Epithelial cell of proximal tubule (primary cell): ENCODE data around the gene XAB2. TPM values are rescaled to one million over a fixed set of nuclear protein-coding genes. Genes with fewer than 3 reads are reported as not detected.

Source experiments
- DNase-seq: peaks from one replicate; pipeline ENCODE4 v3.0.0-alpha.2; 2011; ENCODE audit warnings: low read depth
- H3K4me3 ChIP-seq: 2 replicates; pipeline ENCODE4 v1.5.1; 2011; ENCODE audit warnings: low read depth, mild to moderate bottlenecking, low read length
- total RNA-seq: library from RNA; depleted of rRNA; stranded (reverse); fragments of >200 nt; gene quantifications from 2 replicates; pipeline ENCODE4 v1.2.3, GENCODE V29; 2015
- TF ChIP-seq, protein P1 (sequence below): conservative IDR thresholded peaks from 2 replicates; pipeline ENCODE4 v1.5.1; 2012; ENCODE audit warnings: low read depth, mild to moderate bottlenecking, low read length

XAB2 gene
- total RNA-seq, 1 donor from 2014 or later, result 44.1 TPM

DNA sequence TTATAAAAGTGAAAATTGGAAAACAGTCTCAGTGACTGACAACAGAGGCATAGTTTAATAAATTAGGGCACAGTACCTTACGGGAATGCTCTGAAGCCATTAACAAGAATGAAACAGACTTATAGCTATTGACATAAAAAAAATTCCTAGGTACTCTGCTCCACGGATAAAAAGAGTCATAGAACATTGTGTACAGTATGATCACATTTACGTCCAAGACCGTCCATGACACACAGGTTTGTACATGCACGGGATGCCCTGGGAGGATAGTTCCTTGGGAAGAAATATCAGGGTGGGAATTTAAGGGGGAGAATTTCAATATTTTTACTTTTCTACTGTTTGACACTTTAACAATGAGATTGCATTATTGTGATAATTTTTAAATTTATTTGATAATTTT, 58.6 kb downstream of the XAB2 start:
- H3K4me3 ChIP-seq, result no peak overlapping the region
- TF ChIP-seq, protein P1, sequence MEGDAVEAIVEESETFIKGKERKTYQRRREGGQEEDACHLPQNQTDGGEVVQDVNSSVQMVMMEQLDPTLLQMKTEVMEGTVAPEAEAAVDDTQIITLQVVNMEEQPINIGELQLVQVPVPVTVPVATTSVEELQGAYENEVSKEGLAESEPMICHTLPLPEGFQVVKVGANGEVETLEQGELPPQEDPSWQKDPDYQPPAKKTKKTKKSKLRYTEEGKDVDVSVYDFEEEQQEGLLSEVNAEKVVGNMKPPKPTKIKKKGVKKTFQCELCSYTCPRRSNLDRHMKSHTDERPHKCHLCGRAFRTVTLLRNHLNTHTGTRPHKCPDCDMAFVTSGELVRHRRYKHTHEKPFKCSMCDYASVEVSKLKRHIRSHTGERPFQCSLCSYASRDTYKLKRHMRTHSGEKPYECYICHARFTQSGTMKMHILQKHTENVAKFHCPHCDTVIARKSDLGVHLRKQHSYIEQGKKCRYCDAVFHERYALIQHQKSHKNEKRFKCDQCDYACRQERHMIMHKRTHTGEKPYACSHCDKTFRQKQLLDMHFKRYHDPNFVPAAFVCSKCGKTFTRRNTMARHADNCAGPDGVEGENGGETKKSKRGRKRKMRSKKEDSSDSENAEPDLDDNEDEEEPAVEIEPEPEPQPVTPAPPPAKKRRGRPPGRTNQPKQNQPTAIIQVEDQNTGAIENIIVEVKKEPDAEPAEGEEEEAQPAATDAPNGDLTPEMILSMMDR, result no peak
- no peak for DNase-seq

Other genes starting within 250 kb of the XAB2 start
- 1.6 and 6.2 TPM in 2 replicates for gene PEX11G, start 140.5 kb downstream of the XAB2 start, total RNA-seq
- gene ZNF358, start 113.4 kb downstream of the XAB2 start, total RNA-seq, result 29.5 and 80.8 TPM in 2 replicates
- gene MCOLN1, start 106.9 kb downstream of the XAB2 start, total RNA-seq, result 3.6 and 8.7 TPM in 2 replicates
- gene PNPLA6, start 93.8 kb downstream of the XAB2 start, total RNA-seq, result 123 and 129 TPM in 2 replicates
- 5.6 and 12.4 TPM in 2 replicates for gene CAMSAP3, start 33.7 kb downstream of the XAB2 start, total RNA-seq
- gene PET100, start 248 bp upstream of the XAB2 start, total RNA-seq, result 33.9 and 62.7 TPM in 2 replicates
- not detected in 2 replicates for gene PCP2, start 4.2 kb upstream of the XAB2 start, total RNA-seq
- 49.4 and 51.2 TPM in 2 replicates for gene STXBP2, start 7.6 kb upstream of the XAB2 start, total RNA-seq
- not detected in 2 replicates for gene RETN, start 39.5 kb upstream of the XAB2 start, total RNA-seq
- gene MCEMP1, start 47.5 kb upstream of the XAB2 start, total RNA-seq, result not detected in 2 replicates
- gene TRAPPC5, start 51.3 kb upstream of the XAB2 start, total RNA-seq, result 110 and 158 TPM in 2 replicates
- gene FCER2, start 72.6 kb upstream of the XAB2 start, total RNA-seq, result not detected in 2 replicates
- not detected in 2 replicates for gene CLEC4G, start 102.6 kb upstream of the XAB2 start, total RNA-seq
- gene CD209, start 118.0 kb upstream of the XAB2 start, total RNA-seq, result 0.12 TPM in 1 of 2 replicates, not detected in the other
- not detected in 2 replicates for gene CLEC4M, start 133.7 kb upstream of the XAB2 start, total RNA-seq
- gene EVI5L, start 200.7 kb upstream of the XAB2 start, total RNA-seq, result 6.1 and 9.3 TPM in 2 replicates
- gene PRR36, start 244.8 kb upstream of the XAB2 start, total RNA-seq, result 0.72 and 0.81 TPM in 2 replicates